Neural cell (in vitro differentiated cells): Measurements from ENCODE around the gene RARS1. TPM values are rescaled to one million over a fixed set of nuclear protein-coding genes. Genes with fewer than 3 reads are reported as not detected.

Experiments used
- H2AFZ ChIP-seq: fragments of 200-600, 300-800 bp; sonication (generic), shearing (Covaris generic); 2 replicates; pipeline ENCODE4 v1.6.0; 2014; ENCODE audit warnings: low read depth, mild to moderate bottlenecking, antibody characterized with exemption, low read length, moderate library complexity
- H3F3A ChIP-seq: fragments of 200-600 bp; shearing (Covaris generic); 2 replicates; pipeline ENCODE4 v1.6.1; 2016; ENCODE audit warnings: mild to moderate bottlenecking, moderate library complexity, mixed read lengths, antibody characterized with exemption, low read length; ENCODE audit not compliant: insufficient read depth, poor library complexity, severe bottlenecking
- H3K27ac ChIP-seq: fragments of 200-600, 300-800 bp; sonication (generic), shearing (Covaris generic); 2 replicates; pipeline ENCODE4 v1.5.1; 2014; ENCODE audit warnings: mild to moderate bottlenecking, low read length, moderate library complexity
- H3K27me3 ChIP-seq: fragments of 300-800, 200-600 bp; sonication (generic), shearing (Covaris generic); 2 replicates; pipeline ENCODE4 v1.6.0; 2014; ENCODE audit warnings: mild to moderate bottlenecking, low read depth, low read length, moderate library complexity; ENCODE audit not compliant: insufficient read depth
- H3K36me3 ChIP-seq: fragments of 300-800, 200-600 bp; sonication (generic), shearing (Covaris generic); 2 replicates; pipeline ENCODE4 v1.5.1; 2014; ENCODE audit warnings: mild to moderate bottlenecking, antibody characterized with exemption, low read length, moderate library complexity; ENCODE audit not compliant: insufficient read depth
- H3K4me2 ChIP-seq: fragments of 300-800, 200-600 bp; sonication (generic), shearing (Covaris generic); 2 replicates; pipeline ENCODE4 v1.6.0; 2014; ENCODE audit warnings: mild to moderate bottlenecking, low read length
- H3K4me3 ChIP-seq: fragments of 300-800, 200-600 bp; sonication (generic), shearing (Covaris generic); 2 replicates; pipeline ENCODE4 v1.5.1; 2014; ENCODE audit warnings: mild to moderate bottlenecking, low read length, moderate library complexity
- H3K79me2 ChIP-seq: fragments of 200-600 bp; shearing (Covaris generic); replicated peaks from 2 replicates; pipeline ENCODE4 v1.6.0; 2014; ENCODE audit warnings: mild to moderate bottlenecking, low read length, moderate library complexity; ENCODE audit not compliant: insufficient read depth
- H3K9ac ChIP-seq: fragments of 300-800, 200-600 bp; sonication (generic), shearing (Covaris generic); 2 replicates; pipeline ENCODE4 v1.6.1; 2016; ENCODE audit warnings: mild to moderate bottlenecking, low read length, mixed read lengths
- H3K9me2 ChIP-seq: fragments of 200-600 bp; shearing (Covaris generic); 2 replicates; pipeline ENCODE4 v1.6.1; 2016; ENCODE audit warnings: mild to moderate bottlenecking, low read length, mixed read lengths; ENCODE audit not compliant: insufficient read depth
- H3K9me3 ChIP-seq: fragments of 200-600, 300-800 bp; sonication (generic), shearing (Covaris generic); 2 replicates; pipeline ENCODE4 v1.6.1; 2016; ENCODE audit warnings: mild to moderate bottlenecking, mixed run types, low read length, moderate library complexity, mixed read lengths
- H4K20me1 ChIP-seq: fragments of 200-600 bp; shearing (Covaris generic); 2 replicates; pipeline ENCODE4 v1.6.1; 2016; ENCODE audit warnings: mild to moderate bottlenecking, mixed run types; ENCODE audit not compliant: insufficient read depth
- EP300 ChIP-seq: fragments of 450-650 bp; conservative IDR thresholded peaks from 2 replicates; pipeline ENCODE4 v1.6.1; 2014; ENCODE audit warnings: antibody characterized with exemption, mild to moderate bottlenecking, moderate library complexity; ENCODE audit not compliant: poor library complexity, severe bottlenecking
- EZH2 ChIP-seq: fragments of 200-600, 300-800 bp; shearing (Covaris generic), sonication (generic); IDR thresholded peaks from 2 replicates; pipeline ENCODE4 v1.6.1; 2014; ENCODE audit warnings: antibody characterized with exemption, low read length, borderline replicate concordance, mild to moderate bottlenecking; ENCODE audit not compliant: insufficient read depth, poor library complexity, severe bottlenecking
- MXI1 ChIP-seq: fragments of 450-650 bp; conservative IDR thresholded peaks from 2 replicates; pipeline ENCODE4 v1.6.1; 2014; ENCODE audit warnings: antibody characterized with exemption, mild to moderate bottlenecking; ENCODE audit not compliant: poor library complexity, severe bottlenecking
- POLR2AphosphoS5 ChIP-seq: IDR thresholded peaks from 2 replicates; pipeline ENCODE4 v1.6.1; 2012
- RAD21 ChIP-seq: fragments of 450-650 bp; conservative IDR thresholded peaks from 2 replicates; pipeline ENCODE4 v1.6.1; 2014; ENCODE audit warnings: antibody characterized with exemption, mild to moderate bottlenecking, moderate library complexity
- SMC3 ChIP-seq: fragments of 450-650 bp; conservative IDR thresholded peaks from 2 replicates; pipeline ENCODE4 v1.6.1; 2014; ENCODE audit warnings: antibody characterized with exemption, mild to moderate bottlenecking, moderate library complexity; ENCODE audit not compliant: poor library complexity
- TAF1 ChIP-seq: IDR thresholded peaks from 2 replicates; pipeline ENCODE4 v1.6.1; 2012; ENCODE audit warnings: low read depth
- polyA plus RNA-seq: library from polyadenylated mRNA; depleted of rRNA; stranded (reverse); fragments of >200 nt; gene quantifications from 2 replicates; pipeline ENCODE4 v1.2.3, GENCODE V29; 2014
- TF ChIP-seq, protein P1 (sequence below): IDR thresholded peaks from 2 replicates; pipeline ENCODE4 v1.6.1; 2012; ENCODE audit warnings: borderline replicate concordance
- TF ChIP-seq, protein P2 (sequence below): fragments of 450-650 bp; IDR thresholded peaks from 2 replicates; pipeline ENCODE4 v1.5.1; 2014; ENCODE audit warnings: antibody characterized with exemption, mild to moderate bottlenecking, moderate library complexity; ENCODE audit not compliant: poor library complexity, severe bottlenecking

RARS1 gene
- polyA plus RNA-seq, 1 donor from 2014 or later, result 140 TPM

DNA sequence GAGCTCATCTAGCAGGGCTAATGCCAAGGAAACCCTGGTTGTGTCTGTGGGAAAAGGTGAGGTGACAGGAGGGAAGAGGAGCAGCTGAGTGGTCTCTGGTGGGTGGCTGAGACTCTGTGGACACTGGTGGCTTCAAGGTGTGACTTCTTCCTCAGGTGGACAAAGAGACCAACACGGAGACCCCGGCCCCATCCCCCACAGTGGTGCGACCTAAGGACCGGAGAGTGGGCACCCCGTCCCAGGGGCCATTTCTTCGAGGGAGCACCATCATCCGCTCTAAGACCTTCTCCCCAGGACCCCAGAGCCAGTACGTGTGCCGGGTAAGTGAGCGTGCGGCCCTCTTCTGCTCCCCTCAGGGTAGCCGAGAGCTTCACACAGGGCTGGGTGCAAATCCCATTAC, 31.1 kb upstream of the RARS1 start:
- Histone ChIP-seq H3F3A (no peaks in the 10 kb centered on the region), H4K20me1 (no peaks in the 10 kb centered on the region), H3K9me2 (no peaks in the 10 kb centered on the region), H3K79me2 (no peaks in the 10 kb centered on the region), H3K4me2 (no peak overlapping the region), H3K9me3 (no peaks in the 10 kb centered on the region), H3K36me3 (no peaks in the 10 kb centered on the region), H3K27ac (no peak overlapping the region), H2AFZ (no peak overlapping the region), H3K27me3 (no peaks in the 10 kb centered on the region), H3K4me3 (no peak overlapping the region), H3K9ac (no peak overlapping the region)
- no peak for TF ChIP-seq TAF1
- TF ChIP-seq, protein P1, sequence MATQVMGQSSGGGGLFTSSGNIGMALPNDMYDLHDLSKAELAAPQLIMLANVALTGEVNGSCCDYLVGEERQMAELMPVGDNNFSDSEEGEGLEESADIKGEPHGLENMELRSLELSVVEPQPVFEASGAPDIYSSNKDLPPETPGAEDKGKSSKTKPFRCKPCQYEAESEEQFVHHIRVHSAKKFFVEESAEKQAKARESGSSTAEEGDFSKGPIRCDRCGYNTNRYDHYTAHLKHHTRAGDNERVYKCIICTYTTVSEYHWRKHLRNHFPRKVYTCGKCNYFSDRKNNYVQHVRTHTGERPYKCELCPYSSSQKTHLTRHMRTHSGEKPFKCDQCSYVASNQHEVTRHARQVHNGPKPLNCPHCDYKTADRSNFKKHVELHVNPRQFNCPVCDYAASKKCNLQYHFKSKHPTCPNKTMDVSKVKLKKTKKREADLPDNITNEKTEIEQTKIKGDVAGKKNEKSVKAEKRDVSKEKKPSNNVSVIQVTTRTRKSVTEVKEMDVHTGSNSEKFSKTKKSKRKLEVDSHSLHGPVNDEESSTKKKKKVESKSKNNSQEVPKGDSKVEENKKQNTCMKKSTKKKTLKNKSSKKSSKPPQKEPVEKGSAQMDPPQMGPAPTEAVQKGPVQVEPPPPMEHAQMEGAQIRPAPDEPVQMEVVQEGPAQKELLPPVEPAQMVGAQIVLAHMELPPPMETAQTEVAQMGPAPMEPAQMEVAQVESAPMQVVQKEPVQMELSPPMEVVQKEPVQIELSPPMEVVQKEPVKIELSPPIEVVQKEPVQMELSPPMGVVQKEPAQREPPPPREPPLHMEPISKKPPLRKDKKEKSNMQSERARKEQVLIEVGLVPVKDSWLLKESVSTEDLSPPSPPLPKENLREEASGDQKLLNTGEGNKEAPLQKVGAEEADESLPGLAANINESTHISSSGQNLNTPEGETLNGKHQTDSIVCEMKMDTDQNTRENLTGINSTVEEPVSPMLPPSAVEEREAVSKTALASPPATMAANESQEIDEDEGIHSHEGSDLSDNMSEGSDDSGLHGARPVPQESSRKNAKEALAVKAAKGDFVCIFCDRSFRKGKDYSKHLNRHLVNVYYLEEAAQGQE, result no peak
- TF ChIP-seq SMC3, result no peak
- TF ChIP-seq, protein P2, sequence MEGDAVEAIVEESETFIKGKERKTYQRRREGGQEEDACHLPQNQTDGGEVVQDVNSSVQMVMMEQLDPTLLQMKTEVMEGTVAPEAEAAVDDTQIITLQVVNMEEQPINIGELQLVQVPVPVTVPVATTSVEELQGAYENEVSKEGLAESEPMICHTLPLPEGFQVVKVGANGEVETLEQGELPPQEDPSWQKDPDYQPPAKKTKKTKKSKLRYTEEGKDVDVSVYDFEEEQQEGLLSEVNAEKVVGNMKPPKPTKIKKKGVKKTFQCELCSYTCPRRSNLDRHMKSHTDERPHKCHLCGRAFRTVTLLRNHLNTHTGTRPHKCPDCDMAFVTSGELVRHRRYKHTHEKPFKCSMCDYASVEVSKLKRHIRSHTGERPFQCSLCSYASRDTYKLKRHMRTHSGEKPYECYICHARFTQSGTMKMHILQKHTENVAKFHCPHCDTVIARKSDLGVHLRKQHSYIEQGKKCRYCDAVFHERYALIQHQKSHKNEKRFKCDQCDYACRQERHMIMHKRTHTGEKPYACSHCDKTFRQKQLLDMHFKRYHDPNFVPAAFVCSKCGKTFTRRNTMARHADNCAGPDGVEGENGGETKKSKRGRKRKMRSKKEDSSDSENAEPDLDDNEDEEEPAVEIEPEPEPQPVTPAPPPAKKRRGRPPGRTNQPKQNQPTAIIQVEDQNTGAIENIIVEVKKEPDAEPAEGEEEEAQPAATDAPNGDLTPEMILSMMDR, result no peak
- no peak for TF ChIP-seq MXI1
- TF ChIP-seq RAD21, result no peak
- TF ChIP-seq EP300, result no peak
- TF ChIP-seq EZH2, result no peak
- no peak for TF ChIP-seq POLR2AphosphoS5

DNA sequence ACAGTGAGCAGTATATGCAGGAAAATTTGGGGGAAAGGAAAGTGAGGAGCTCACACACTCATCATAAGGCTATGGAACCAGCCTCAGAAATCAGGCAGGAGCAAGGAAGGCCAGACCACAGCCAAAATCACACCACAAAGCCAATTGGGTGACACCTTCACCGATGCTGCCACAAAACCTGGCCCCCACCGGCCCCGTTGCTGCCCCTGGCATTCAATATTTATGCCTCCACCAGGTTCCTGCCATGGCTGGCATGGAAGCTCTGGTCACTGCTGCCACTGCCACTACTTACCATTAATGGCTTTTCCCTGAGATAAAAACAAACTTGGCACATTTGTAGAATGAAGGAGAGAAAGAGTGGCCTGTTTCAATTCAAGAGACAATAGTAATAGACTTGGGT, 28.7 kb upstream of the RARS1 start:
- Histone ChIP-seq H4K20me1 (no peaks in the 10 kb centered on the region), H3K36me3 (no peaks in the 10 kb centered on the region), H3K79me2 (no peaks in the 10 kb centered on the region), H3K4me2 (no peak overlapping the region), H3F3A (no peaks in the 10 kb centered on the region), H2AFZ (no peak overlapping the region), H3K9me3 (no peaks in the 10 kb centered on the region), H3K9me2 (no peaks in the 10 kb centered on the region), H3K27ac (no peak overlapping the region), H3K4me3 (no peak overlapping the region), H3K9ac (no peak overlapping the region), H3K27me3 (no peaks in the 10 kb centered on the region)
- TF ChIP-seq EP300 (no peak), RAD21 (no peak), EZH2 (no peak), SMC3 (no peak), POLR2AphosphoS5 (no peak), TAF1 (no peak), MXI1 (no peak)
- TF ChIP-seq, protein P2, result no peak
- TF ChIP-seq, protein P1, result no peak
